GM19395 (cell line): Measurements from ENCODE around the gene DCN.
"Not testable (repeated sequence)": the region's sequence is repeated elsewhere in the genome, so short reads cannot be mapped to it uniquely, and the experiment has no call there.

Experiments
- ATAC-seq: cut with Tn5 transposase; IDR thresholded peaks from one replicate; pipeline ENCODE4 v1.9.1; 2021; ENCODE audit warnings: mild to moderate bottlenecking, moderate library complexity; ENCODE audit not compliant: unreplicated experiment

Gene DCN, protein sequence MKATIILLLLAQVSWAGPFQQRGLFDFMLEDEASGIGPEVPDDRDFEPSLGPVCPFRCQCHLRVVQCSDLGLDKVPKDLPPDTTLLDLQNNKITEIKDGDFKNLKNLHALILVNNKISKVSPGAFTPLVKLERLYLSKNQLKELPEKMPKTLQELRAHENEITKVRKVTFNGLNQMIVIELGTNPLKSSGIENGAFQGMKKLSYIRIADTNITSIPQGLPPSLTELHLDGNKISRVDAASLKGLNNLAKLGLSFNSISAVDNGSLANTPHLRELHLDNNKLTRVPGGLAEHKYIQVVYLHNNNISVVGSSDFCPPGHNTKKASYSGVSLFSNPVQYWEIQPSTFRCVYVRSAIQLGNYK

GRCh38 chr12:91182636-91183455 is at the start of gene DCN:
Gene DCN (minus strand): TSS chr12:91182817. CDS start chr12:91178552, 4,265 bp downstream.
- no peak for ATAC-seq

DNA sequence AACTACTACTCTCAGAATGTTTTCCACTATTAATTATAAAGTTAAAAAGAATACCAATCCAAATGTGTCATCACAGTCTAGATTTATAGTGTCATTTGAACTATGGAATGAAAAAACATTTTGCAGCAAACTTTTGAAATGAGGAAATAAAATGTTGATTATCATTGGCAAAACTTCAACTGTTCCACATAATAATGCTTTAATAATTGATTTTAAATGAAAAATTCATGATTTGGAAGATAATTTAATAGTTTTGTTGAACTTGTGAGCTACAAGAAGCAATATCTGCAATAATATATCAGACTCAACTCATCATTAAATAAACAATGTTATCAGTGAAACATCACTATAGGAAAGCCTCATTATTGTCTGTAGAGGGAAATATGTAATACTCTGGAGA is 48.2 kb upstream of the DCN start:
- no peak for ATAC-seq

DNA sequence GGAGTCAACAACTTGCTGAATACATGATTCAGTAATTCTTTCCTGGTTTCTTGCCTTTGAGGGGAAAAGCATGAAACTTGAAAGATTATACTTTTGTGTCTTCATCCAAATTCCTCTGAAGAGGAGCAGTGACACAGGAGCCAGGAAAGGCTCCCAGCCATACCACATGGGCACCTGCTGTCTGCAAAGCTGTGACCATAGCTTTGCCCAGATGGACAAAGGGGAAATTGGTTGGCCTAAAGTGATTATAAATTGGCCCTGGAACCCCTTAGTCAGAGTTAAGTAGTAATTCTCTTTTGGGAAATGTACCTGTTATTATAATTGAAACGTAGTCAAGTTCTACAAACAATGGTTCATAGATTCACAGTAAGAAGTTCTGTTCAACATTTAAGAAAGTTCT is 44.3 kb upstream of the DCN start:
- no peak for ATAC-seq

- ATAC-seq, result no peak
These were observed 42.7 kb upstream of the DCN start for GRCh38 chr12:91225316-91225715.

DNA sequence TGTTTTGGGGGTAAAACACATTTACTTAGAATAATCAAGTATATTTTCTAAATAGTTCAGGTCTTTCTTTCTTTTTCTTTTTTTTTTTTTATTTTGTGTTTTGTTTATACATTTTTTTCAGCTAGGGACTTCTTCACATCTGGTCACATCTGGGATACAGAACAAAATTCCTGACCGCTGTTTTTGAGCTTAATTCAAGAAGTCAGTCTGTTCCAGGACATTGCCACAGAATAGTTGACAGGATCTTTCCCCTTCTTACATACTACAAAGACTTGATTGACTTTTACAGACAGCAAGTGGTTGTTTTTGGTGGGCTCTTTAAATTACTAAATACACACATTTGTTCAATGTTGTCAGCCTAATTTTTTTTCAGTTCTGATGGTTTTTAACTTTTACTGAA is 41.8 kb upstream of the DCN start:
- no peak for ATAC-seq

- ATAC-seq, result no peak
These were observed 40.1 kb upstream of the DCN start for GRCh38 chr12:91222746-91223145.

GRCh38 chr12:91219919-91220318 is 37.3 kb upstream of the DCN start:
- ATAC-seq, result no peak

DNA sequence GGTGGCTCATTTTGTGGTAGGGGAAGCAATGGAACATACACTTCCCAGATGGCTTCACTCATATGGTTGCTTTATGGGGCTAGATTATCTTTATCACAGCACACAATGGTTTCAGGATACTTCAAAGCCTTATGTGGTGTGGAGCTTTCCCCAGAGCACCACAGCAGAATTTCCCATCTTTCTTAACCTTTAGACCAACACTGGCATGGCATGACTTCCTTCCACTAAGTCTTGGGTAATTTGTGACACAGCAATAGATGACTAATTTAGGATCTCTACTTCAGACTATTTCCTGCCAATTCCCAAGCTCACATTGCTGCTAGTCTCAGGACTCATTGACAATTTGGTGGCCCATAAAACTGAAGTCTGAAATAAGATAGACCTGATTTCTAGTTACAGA is 36.9 kb upstream of the DCN start:
- ATAC-seq, result no peak

GRCh38 chr12:91216871-91217270 is 34.3 kb upstream of the DCN start:
- no peak for ATAC-seq

DNA sequence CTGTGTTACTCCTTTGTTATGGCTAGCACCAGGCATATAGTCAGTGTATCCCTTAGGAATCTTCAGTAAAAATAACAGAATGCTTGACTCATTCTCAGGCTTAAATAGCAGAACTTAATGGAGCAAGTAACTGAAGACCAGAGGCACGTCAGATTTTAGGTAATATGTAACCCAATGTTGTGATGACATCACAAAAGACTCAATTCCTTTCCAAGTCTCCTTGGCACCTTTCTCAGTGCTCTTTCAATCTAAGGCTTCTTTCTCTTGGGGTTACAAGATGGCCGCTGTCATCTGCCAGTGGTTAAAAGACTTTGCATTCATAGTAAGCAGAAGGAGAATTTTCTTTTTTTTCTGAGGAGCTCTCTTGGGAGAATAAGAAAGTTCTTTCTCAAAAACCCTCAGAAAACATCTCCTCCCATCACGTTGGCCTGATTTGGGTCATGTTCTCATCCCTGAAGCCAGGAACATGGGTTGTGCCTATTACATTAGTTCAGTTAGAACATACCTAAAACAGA is 33.4 kb upstream of the DCN start:
- ATAC-seq, result no peak

DNA sequence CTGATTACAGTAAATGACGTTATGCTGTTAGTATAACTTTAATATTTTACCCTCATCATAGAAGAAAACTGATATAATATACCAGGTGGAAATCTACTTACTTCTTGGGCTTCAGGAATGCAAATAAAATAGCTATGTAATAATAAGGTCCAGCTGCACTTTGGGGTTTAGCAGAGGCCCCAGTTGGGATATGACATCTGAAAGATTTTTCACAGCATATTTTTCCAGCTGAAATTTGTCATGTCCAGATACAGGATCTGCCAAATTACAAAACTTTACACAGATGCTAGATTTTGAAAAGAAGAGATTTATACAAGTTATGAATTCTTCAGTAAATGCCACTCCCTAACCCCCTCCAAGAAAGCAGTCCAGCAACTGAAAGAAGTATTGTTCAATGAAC is 29.2 kb upstream of the DCN start:
- ATAC-seq, result no peak

GRCh38 chr12:91210618-91211017 is 28.0 kb upstream of the DCN start:
- no peak for ATAC-seq

DNA sequence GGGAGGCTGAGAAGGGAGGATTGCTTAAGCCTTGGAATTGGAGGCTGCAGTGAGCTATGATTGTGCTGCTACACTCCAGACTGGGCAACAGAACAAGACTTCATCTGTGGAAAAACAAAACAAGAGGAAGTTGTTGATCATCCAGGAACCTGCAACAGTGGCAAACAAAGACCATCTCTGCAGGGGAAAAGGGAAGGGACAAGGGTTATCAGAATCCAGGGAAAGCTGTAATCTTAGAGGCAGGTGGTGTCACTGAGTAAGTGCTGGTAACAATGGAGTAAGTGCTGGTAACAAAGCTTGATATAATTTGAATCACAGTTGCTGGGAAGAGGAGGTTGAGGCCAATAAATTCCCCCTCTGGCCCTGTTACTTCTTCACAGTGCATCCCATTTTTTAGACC is 27.5 kb upstream of the DCN start:
- ATAC-seq, result no peak

DNA sequence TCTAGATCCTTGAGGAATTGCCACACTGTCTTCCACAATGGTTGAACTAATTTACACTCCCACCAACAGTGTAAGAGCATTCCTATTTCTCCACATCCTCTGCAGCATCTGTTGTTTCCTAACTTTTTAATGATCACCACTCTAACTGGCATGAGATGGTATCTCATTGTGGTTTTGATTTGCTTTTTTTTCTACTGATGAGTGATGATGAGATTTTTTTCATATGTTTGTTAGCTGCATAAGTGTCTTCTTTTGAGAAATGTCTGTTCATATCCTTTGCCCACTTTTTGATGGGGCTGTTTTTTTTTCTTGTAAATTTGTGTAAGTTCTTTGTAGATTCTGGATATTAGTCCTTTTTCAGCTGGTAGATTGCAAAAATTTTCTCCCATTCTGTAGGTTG is 24.7 kb upstream of the DCN start:
- not testable (repeated sequence) for ATAC-seq

DNA sequence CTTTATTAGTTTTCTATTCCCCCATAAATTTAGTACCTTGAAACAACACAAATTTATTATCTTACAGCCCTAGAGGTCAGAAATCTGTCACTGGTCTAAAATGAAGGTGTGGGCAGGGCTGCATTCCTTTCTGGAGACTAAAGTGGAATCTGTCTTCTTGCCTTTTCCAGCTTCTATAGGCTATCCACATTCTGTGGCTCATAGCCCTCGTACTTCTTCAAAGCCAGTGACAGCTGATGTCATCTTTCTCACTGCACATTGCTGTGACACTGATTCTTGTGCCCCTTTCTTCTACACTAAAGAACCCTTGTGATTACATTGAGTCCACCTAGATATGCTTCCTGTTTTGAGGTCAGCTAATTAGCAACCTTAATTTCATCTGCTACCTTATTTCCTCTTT is 23.2 kb upstream of the DCN start:
- ATAC-seq, result no peak

- ATAC-seq, result no peak
These were observed 21.8 kb upstream of the DCN start for GRCh38 chr12:91204421-91204820.

DNA sequence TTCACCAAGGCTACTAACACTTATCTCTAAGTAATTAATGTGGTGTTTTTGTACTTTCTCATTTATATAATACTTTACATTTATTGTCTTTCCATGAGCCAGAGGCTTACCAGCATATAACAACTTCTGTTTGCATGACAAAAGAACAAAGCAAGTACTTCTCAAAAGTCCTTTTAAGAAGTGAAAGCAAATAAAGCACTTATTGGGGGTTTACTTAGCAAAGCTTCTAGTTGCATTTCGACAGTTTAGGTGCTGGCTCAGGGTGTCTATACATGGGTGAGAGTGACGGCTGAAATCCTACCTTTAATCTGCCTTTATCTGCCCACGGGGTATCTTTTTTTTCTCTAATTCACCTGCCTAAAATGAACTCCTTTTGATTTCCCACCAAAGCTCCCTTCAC is 21.0 kb upstream of the DCN start:
- ATAC-seq, result no peak

DNA sequence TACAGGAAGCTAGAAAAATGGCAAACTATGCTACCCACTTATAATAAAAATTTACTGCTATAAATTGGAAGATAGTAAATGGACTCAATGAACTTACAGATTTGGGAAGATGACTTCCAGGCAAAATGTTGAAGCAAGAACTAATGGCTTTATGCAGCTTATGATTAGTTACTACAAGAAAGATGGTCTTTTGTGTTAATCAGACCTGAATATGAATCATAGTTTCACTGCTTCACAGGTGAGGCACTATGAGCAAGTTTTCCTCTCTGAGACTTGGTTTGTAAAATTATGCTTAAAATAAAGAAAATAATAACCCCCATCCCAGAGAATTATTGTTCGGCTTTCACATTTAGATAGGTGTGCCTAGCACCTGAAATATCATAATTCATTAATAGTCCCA is 19.8 kb upstream of the DCN start:
- no peak for ATAC-seq

DNA sequence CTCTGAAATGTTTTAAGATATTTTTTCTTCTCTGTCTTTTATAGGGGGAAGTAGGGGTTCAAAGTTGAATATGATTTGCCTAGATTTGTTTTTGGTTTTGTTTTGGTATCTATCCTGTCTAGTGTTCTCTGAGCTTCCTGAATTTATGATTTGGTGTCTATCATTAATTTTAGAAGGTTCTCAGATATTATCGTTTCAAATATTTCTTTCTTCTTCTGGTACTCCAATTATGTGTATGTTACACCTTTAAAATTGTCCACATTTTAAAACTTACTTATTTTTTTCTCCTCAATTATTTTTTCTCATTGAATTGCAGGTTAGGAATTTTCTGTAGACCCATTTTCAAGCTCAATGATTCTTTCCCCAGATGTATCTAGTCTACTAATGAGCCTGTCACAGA is 13.8 kb upstream of the DCN start:
- no peak for ATAC-seq

DNA sequence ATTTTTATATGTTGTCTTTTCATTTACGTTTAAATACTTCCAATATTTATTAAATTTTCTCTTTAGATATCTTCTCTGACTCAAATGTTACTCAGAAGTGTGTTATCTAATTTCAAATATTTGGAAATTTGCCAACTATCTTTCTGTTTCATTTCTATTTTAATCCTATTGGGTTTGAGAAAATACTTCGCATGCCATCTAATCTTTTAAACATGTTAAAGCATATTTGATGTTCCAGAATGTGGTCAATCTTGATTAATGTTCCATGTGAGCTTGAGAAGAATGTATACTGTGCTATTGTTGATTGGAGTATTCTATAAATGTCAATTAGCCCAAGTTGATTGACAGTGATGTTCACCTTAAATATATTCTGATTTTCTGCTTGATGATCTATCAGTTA is 11.9 kb upstream of the DCN start:
- no peak for ATAC-seq

GRCh38 chr12:91191513-91192111 is 9.0 kb upstream of the DCN start:
- no peak for ATAC-seq

- ATAC-seq, result no peak
These were observed 6.9 kb upstream of the DCN start for GRCh38 chr12:91189516-91189915.
